HepG2 (cell line): ENCODE data around the gene SASH1. TPM values are rescaled to one million over a fixed set of nuclear protein-coding genes. Genes with fewer than 3 reads are reported as not detected.
A peak's percentile ranks its signal among the peaks of the same experiment; 100 is the strongest.

Source experiments
- ATAC-seq: fragments of 200-7000 bp; cut with Tn5 transposase; 3 replicates; pipeline ENCODE4 v1.9.1; 2020; ENCODE audit warnings: mild to moderate bottlenecking, moderate library complexity
- BruUV-seq: library from RNA; stranded (reverse); fragments of 400-500 nt; replicated peaks from 2 replicates; lab custom pipeline; 2021; lab: Mats Ljungman, UMichigan
- CTCF ChIA-PET: fragments of 300-600 bp; formaldehyde crosslinking; extraction: SDS; loops from one replicate; lab custom pipeline; 2021; ENCODE audit warnings: low total read pairs, inconsistent platforms, low intra/inter-chr PET ratio; lab: Yijun Ruan, JAX
- POLR2A ChIA-PET: fragments of 350-600 bp; sonication (Branson Sonifier 250); formaldehyde crosslinking; loops from one replicate; lab custom pipeline; 2020; ENCODE audit warnings: antibody characterized with exemption, inconsistent platforms; lab: Yijun Ruan, JAX
- DNase-seq: peaks from one replicate; pipeline ENCODE4 v3.0.0-alpha.2; 2015; ENCODE audit warnings: low spot score
- FAIRE-seq: peaks from 3 replicates; lab custom pipeline; 2011; peaks lifted over from hg19 to GRCh38; lab: Jason Lieb, UNC
- H2AFZ ChIP-seq: one replicate; pipeline ENCODE4 v1.6.1; 2011; ENCODE audit warnings: low read length, inconsistent platforms
- H3K27ac ChIP-seq: fragments of 300-600 bp; 3 replicates; pipeline ENCODE4 v1.8.0; 2011; ENCODE audit warnings: mixed run types, mild to moderate bottlenecking, mixed read lengths, low read length, inconsistent platforms; ENCODE audit not compliant: insufficient read depth; ENCODE audit errors: extremely low read length
- H3K27me3 ChIP-seq, 2 experiments: fragments of 200-600 bp in 1 of 2; 2 replicates in 1 of 2; 3 replicates in 1 of 2; pipeline versions ENCODE4 v1.6.0 to v1.8.0; 2011; ENCODE audit warnings: low read length in 2 of 2, mild to moderate bottlenecking in 2 of 2, moderate library complexity in 2 of 2, inconsistent platforms in 1 of 2; ENCODE audit not compliant: insufficient read depth in 2 of 2, control insufficient read depth in 1 of 2
- H3K36me3 ChIP-seq, 2 experiments: fragments of 200-600 bp in 1 of 2; replicated peaks in 1 of 2; 2 replicates in 1 of 2; 3 replicates in 1 of 2; pipeline versions ENCODE4 v1.5.1 to v1.8.0; 2011; ENCODE audit warnings: low read length in 2 of 2, inconsistent platforms in 1 of 2; ENCODE audit not compliant: insufficient read depth in 2 of 2, control insufficient read depth in 1 of 2
- H3K4me1 ChIP-seq: 2 replicates; pipeline ENCODE4 v1.5.1; 2012; ENCODE audit warnings: low read length, inconsistent platforms; ENCODE audit not compliant: insufficient read depth
- H3K4me2 ChIP-seq: 2 replicates; pipeline ENCODE4 v1.6.0; 2011; ENCODE audit warnings: low read depth, low read length, inconsistent platforms
- H3K4me3 ChIP-seq, 3 experiments: fragments of 200-600 bp in 1 of 3; sonication (generic), shearing (Covaris generic) in 1 of 3; replicated peaks in 1 of 3; 2 replicates each; pipeline ENCODE4 v1.5.1; 2011 to 2016; ENCODE audit warnings: low read length in 3 of 3, inconsistent platforms in 2 of 3, low read depth in 2 of 3, mild to moderate bottlenecking in 2 of 3, control low read depth in 1 of 3, mixed read lengths in 1 of 3; ENCODE audit not compliant: insufficient read depth in 1 of 3
- H3K79me2 ChIP-seq: one replicate; pipeline ENCODE4 v1.6.1; 2011; ENCODE audit warnings: low read length, inconsistent platforms; ENCODE audit not compliant: insufficient read depth
- H3K9ac ChIP-seq: 2 replicates; pipeline ENCODE4 v1.6.0; 2011; ENCODE audit warnings: mild to moderate bottlenecking, low read depth, low read length, inconsistent platforms; ENCODE audit not compliant: insufficient read depth
- H3K9me3 ChIP-seq: 2 replicates; pipeline ENCODE4 v1.5.1; 2012; ENCODE audit warnings: mild to moderate bottlenecking, low read length
- H4K20me1 ChIP-seq: 2 replicates; pipeline ENCODE4 v1.6.0; 2011; ENCODE audit warnings: inconsistent platforms, mild to moderate bottlenecking, low read length, moderate library complexity; ENCODE audit not compliant: insufficient read depth
- ARID5B ChIP-seq: IDR thresholded peaks from 2 replicates; pipeline ENCODE4 v1.4.0; 2020; ENCODE audit warnings: mild to moderate bottlenecking, missing genetic modification reagents
- SOX13 ChIP-seq, 3 experiments: fragments of 450-650 bp in 1 of 3; sonication (generic) in 1 of 3; formaldehyde crosslinking in 1 of 3; IDR thresholded peaks in 2 of 3; conservative IDR thresholded peaks in 1 of 3; 2 replicates each; pipeline versions ENCODE4 v1.5.0 to v1.6.1; 2016 to 2020; ENCODE audit warnings: antibody characterized with exemption in 1 of 3, mild to moderate bottlenecking in 1 of 3, missing compliant biosample characterization in 1 of 3, missing genetic modification reagents in 1 of 3, moderate library complexity in 1 of 3
- ZNF550 ChIP-seq: sonication (generic); formaldehyde crosslinking; IDR thresholded peaks from 2 replicates; pipeline ENCODE4 v1.4.0; 2020; ENCODE audit warnings: mild to moderate bottlenecking, missing genetic modification reagents, borderline replicate concordance
- WGBS: methylation state at CpG from one replicate; pipeline ENCODE4 v1.1.6; 2017; ENCODE audit warnings: low lambda C conversion rate; 5-methylcytosine and 5-hydroxymethylcytosine counted together
- in situ Hi-C: cut with HindIII; loops from 2 replicates; pipeline ENCODE4 v1.10.0; 2017; ENCODE audit warnings: low pct_unique_long_range_greater_than_20kb; ENCODE audit not compliant: extremely low pct_ligation_motif_present
- intact Hi-C: fragments of 100-400 bp; cut with micrococcal nuclease; formaldehyde crosslinking; loops from one replicate; pipeline ENCODE4 v1.10.0; 2022; ENCODE audit not compliant: unreplicated experiment
- polyA plus RNA-seq, 8 experiments: library from polyadenylated mRNA; depleted of rRNA in 3 of 8; stranded (reverse) in 7 of 8; unstranded in 1 of 8; fragments of >200 nt; fragmentation: Illumina TruSeq in 4 of 8; extraction: Trizol in 4 of 8; gene quantifications; 2 replicates each; pipeline versions ENCODE4 v1.2.1 to v1.2.3, GENCODE V29; 2011 to 2016; ENCODE audit warnings: low read depth in 4 of 8, missing spikeins in 1 of 8, mixed read lengths in 1 of 8; ENCODE audit not compliant: insufficient read depth in 1 of 8
- total RNA-seq, 5 experiments: library from RNA; depleted of rRNA; stranded (reverse); fragments of >200 nt; fragmentation: Illumina TruSeq; extraction: Trizol; gene quantifications; 2 replicates each; pipeline ENCODE4 v1.2.3, GENCODE V29; 2016; ENCODE audit warnings: low read depth in 1 of 5

The SASH1 gene
- total and polyA plus RNA-seq, 2 of the 13 experiments (the other 11 are each of a cell fraction or from before 2014, with no cell fraction given) = 7.5 to 8.2 TPM

GRCh38 chr6:148548749-148549140, 206.1 kb downstream of the SASH1 start (continued):
- TF ChIP-seq ARID5B (CRISPR knock-in tag) = no peak

GRCh38 chr6:148550569-148550968, 207.9 kb downstream of the SASH1 start:
- Histone ChIP-seq H3K9ac (no peak overlapping the region), H4K20me1 (no peaks in the 10 kb centered on the region), H3K4me3 (no peak overlapping the region), H2AFZ (no peak overlapping the region), H3K4me1 (no peaks in the 10 kb centered on the region), H3K79me2 (no peaks in the 10 kb centered on the region), H3K9me3 (no peaks in the 10 kb centered on the region), H3K36me3 (peaks cover 4 to 26% of the 10 kb centered on the region in 2 experiments; a peak in 3 of 5 replicates), H3K27ac (no peak overlapping the region), H3K4me2 (no peak overlapping the region), H3K27me3 (no peaks in the 10 kb centered on the region)
- TF ChIP-seq ZNF550 (CRISPR knock-in tag) (no peak), SOX13 (IDR thresholded peaks at IDR 0.05) (no peak), SOX13 (CRISPR knock-in tag; conservative IDR thresholded peaks at IDR 0.05 in 1 of 2, IDR thresholded peaks at IDR 0.05 in 1 of 2) (peak in 1 of 2 experiments; percentile 39; a peak in 1 of 4 replicates)
- POLR2A ChIA-PET = no interaction called here
- in situ Hi-C loops = no loop called here
- WGBS = 78% methylated on average over 7 of the region's 7 CpGs
- DNase-seq = peak; percentile 32
- BruUV-seq = no TSS peak
- ATAC-seq = no peak
- FAIRE-seq = peak; percentile 50
- intact Hi-C loops = no loop called here
- CTCF ChIA-PET = no interaction called here
